ENCODE data around the gene SMG5.

- TF ChIP-seq, protein P1, sequence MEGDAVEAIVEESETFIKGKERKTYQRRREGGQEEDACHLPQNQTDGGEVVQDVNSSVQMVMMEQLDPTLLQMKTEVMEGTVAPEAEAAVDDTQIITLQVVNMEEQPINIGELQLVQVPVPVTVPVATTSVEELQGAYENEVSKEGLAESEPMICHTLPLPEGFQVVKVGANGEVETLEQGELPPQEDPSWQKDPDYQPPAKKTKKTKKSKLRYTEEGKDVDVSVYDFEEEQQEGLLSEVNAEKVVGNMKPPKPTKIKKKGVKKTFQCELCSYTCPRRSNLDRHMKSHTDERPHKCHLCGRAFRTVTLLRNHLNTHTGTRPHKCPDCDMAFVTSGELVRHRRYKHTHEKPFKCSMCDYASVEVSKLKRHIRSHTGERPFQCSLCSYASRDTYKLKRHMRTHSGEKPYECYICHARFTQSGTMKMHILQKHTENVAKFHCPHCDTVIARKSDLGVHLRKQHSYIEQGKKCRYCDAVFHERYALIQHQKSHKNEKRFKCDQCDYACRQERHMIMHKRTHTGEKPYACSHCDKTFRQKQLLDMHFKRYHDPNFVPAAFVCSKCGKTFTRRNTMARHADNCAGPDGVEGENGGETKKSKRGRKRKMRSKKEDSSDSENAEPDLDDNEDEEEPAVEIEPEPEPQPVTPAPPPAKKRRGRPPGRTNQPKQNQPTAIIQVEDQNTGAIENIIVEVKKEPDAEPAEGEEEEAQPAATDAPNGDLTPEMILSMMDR (conservative IDR thresholded peaks at IDR 0.05; ENCODE audit: low read depth, low read length), result no peak
- TF ChIP-seq EZH2 (IDR thresholded peaks at IDR 0.05; ENCODE audit: borderline replicate concordance, low read depth, low read length, poor library complexity, severe bottlenecking), result no peak
Observed at GRCh38 chr1:156211243-156211642, 71.4 kb downstream of the SMG5 start.
